ENCODE results near the gene TMEM190. TPM values are rescaled to one million over a fixed set of nuclear protein-coding genes. Genes with fewer than 3 reads are reported as not detected.

Gene TMEM190
- total and polyA plus RNA-seq, 2 of the 8 experiments (the other 6 are each of a cell fraction or from before 2014, with no cell fraction given): 1.6 TPM; not detected in 1

DNA sequence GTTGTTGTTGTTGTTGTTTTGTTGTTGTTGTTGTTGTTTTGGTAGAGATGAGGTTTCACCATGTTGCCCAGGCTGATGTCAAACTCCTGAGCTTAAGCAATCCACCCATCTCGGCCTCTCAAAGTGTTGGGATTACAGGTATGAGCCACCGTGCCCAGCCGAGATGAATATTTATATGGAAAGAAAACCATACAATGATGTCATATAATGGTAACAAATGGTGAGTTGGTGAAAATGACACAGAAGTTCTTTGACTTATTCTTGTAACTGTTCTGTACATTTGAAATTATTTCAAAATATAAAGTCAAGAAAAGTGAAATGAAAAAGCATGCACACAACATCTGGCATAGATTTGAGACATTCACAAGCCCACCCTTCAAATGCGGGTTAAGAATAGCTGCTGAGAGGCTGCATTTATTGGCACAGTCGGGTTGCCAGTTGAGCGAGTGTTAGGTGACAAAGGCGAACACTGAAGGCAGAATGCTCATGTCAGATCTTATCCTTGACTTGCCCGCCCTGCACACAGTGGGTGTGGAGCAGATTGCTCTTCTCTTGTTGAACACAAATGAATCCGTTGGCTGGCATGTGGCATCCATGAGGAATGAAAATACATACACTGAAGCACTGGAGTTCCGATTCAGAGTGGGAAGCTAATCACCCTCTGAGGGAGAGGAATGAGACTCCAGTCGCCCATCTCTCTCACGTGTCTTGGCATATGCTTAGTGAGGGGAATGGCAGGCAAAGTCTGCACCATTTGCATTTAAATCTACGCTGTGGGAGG, 46.8 kb downstream of the TMEM190 start:
- no peak overlapping the region for H3K4me3 ChIP-seq (ENCODE audit: extremely low read depth in 1 of 4, insufficient read depth in 2 of 4, low read depth in 3 of 4, low read length in 4 of 4)
- H3K79me2 ChIP-seq (ENCODE audit: control insufficient read depth in 1 of 2, insufficient read depth in 2 of 2, low read length in 2 of 2): no peaks in the 10 kb centered on the region
- H2BK12ac ChIP-seq (ENCODE audit: low read depth, low read length): no peak overlapping the region
- H3K56ac ChIP-seq (replicated peaks; ENCODE audit: insufficient read length, low read depth, low read length): no peak overlapping the region
- CTCF ChIA-PET (ENCODE audit: partially characterized antibody): interaction anchor here (1.0 kb wide), 1 partner anchor 131 kb away, joined by 4 read pairs; no protein-coding TSS in a partner anchor
- no peak overlapping the region for H2BK120ac ChIP-seq (replicated peaks; ENCODE audit: low read depth, low read length)
- H3K27me3 ChIP-seq (replicated peaks in 1 of 4; ENCODE audit: control insufficient read depth in 3 of 4, extremely low read depth in 1 of 4, insufficient read depth in 3 of 4, low read length in 3 of 4): peaks cover 0 to 9% (median under 1%) of the 10 kb centered on the region in 4 experiments; a peak in 1 of 7 replicates
- H4K91ac ChIP-seq (replicated peaks; ENCODE audit: insufficient read length, low read length): no peak overlapping the region
- no peaks in the 10 kb centered on the region; a peak in 1 of 4 replicates for H3K9me3 ChIP-seq (ENCODE audit: insufficient read depth in 2 of 2, low read depth in 1 of 2, low read length in 1 of 2)
- H2AK5ac ChIP-seq (ENCODE audit: low read depth, low read length): 0 out of 2 replicates have a peak overlapping the region, but pooled peaks have one; percentile 25
- H3K79me1 ChIP-seq (ENCODE audit: low read depth, low read length): no peaks in the 10 kb centered on the region
- H3K4ac ChIP-seq (replicated peaks; ENCODE audit: insufficient read length, low read depth, low read length): no peak overlapping the region
- DNase-seq (ENCODE audit: low read depth in 1 of 2, low spot score in 2 of 2) (no peak), FAIRE-seq (no peak)
- no peak overlapping the region for H2BK20ac ChIP-seq (ENCODE audit: low read length)
- no peaks in the 10 kb centered on the region for H4K20me1 ChIP-seq (replicated peaks in 1 of 2; ENCODE audit: control insufficient read depth in 1 of 2, insufficient read depth in 2 of 2, low read length in 2 of 2)
- no peak overlapping the region for H3K9ac ChIP-seq (replicated peaks in 1 of 4; ENCODE audit: extremely low read depth in 1 of 4, low read depth in 3 of 4, low read length in 3 of 4)
- no peak overlapping the region for H3K4me2 ChIP-seq (ENCODE audit: insufficient read depth in 1 of 2, low read depth in 2 of 2, low read length in 2 of 2)
- H2AFZ ChIP-seq (ENCODE audit: low read length): no peak overlapping the region
- H3K23me2 ChIP-seq (ENCODE audit: low read depth, low read length): no peaks in the 10 kb centered on the region
- H4K8ac ChIP-seq (ENCODE audit: extremely low read depth, insufficient read depth, low read length): no peak overlapping the region
- H4K5ac ChIP-seq (ENCODE audit: insufficient read length, low read depth, low read length): no peak overlapping the region
- H3K4me1 ChIP-seq (replicated peaks in 1 of 4; ENCODE audit: control insufficient read depth in 3 of 4, insufficient read depth in 4 of 4, low read length in 3 of 4): no peaks in the 10 kb centered on the region
- H2BK15ac ChIP-seq (ENCODE audit: low read length): no peak overlapping the region
- H3K18ac ChIP-seq (ENCODE audit: extremely low read depth, low read length): no peak overlapping the region
- no peak overlapping the region for H3K23ac ChIP-seq (ENCODE audit: insufficient read length)
- POLR2A ChIA-PET (ENCODE audit: partially characterized antibody): interaction anchor here (34.6 kb wide), 1 partner anchor 29 kb away, joined by 874 read pairs; the partner anchor contains the start of genes RPL28, TMEM238 and UBE2S
- H3K14ac ChIP-seq (ENCODE audit: insufficient read length): no peak overlapping the region
- 85% methylated on average over 13 of the region's 13 CpGs; no CpG with 5 or more reads in 1 of the 2 experiments for WGBS, 2 experiments (ENCODE audit: extremely low coverage in 1 of 2, insufficient coverage in 1 of 2, insufficient read length in 1 of 2, insufficient replicate concordance in 2 of 2, low coverage in 1 of 2, low lambda C conversion rate in 2 of 2, missing lambda C conversion rate in 1 of 2)
- H3K36me3 ChIP-seq (ENCODE audit: control insufficient read depth in 2 of 4, insufficient read depth in 4 of 4, low read length in 3 of 4): no peaks in the 10 kb centered on the region
- no peak overlapping the region for H3K27ac ChIP-seq (ENCODE audit: low read depth, low read length)
- no peak overlapping the region for H2BK5ac ChIP-seq (ENCODE audit: low read depth, low read length)
- TF ChIP-seq BCL11A (IDR thresholded peaks at IDR 0.05; ENCODE audit: low read depth in 2 of 2, low read length in 2 of 2): no peak
- TF ChIP-seq SP4 (IDR thresholded peaks at IDR 0.05; ENCODE audit: low read length): no peak
- TF ChIP-seq TAF1 (IDR thresholded peaks at IDR 0.05; ENCODE audit: low read depth, low read length): no peak
- no peak for TF ChIP-seq TEAD4 (IDR thresholded peaks at IDR 0.05; ENCODE audit: low read depth, low read length)
- no peak for TF ChIP-seq EP300 (IDR thresholded peaks at IDR 0.05; ENCODE audit: borderline replicate concordance in 1 of 2, low read depth in 2 of 2, low read length in 2 of 2)
- no peak for TF ChIP-seq RXRA (IDR thresholded peaks at IDR 0.05; ENCODE audit: insufficient read depth, low read depth, low read length)
- TF ChIP-seq SUZ12 (IDR thresholded peaks at IDR 0.05; ENCODE audit: low read length): no peak
- TF ChIP-seq RNF2 (IDR thresholded peaks at IDR 0.05; ENCODE audit: borderline replicate concordance, low read depth, low read length, missing control alignments, poor library complexity, severe bottlenecking): no peak
- TF ChIP-seq RAD21 (IDR thresholded peaks at IDR 0.05 in 1 of 2, conservative IDR thresholded peaks at IDR 0.05 in 1 of 2; ENCODE audit: low read depth in 2 of 2, low read length in 2 of 2): no peak
- TF ChIP-seq POU5F1 (IDR thresholded peaks at IDR 0.05; ENCODE audit: low read depth, low read length): no peak
- TF ChIP-seq CHD2 (IDR thresholded peaks at IDR 0.05; ENCODE audit: low read length): no peak
- no peak for TF ChIP-seq KDM4A (IDR thresholded peaks at IDR 0.05; ENCODE audit: low read depth, low read length, severe bottlenecking)
